ENCODE results near the gene RAB15.

Gene RAB15

DNA sequence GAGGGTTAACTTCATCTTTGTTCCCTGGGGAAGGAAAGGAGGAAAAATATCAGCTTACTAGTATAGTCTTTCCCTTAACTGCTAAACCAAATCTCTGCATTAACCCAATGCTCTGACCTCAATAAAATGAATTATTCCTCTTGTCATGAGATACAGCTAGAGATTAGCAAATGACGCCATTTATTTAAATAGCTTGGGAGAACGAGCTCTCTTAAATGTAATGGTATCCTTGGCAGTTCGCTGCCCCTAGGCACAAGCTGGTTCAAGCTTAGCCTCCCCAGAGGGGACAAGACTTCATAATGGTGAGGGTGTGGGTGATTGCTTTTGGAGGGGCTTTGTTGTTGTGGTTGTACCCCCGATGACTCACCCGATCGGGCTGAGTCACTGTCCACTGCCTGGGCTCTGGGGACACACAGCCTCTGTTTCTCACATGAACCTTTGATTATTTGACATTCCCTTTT, 34.2 kb upstream of the RAB15 start:
- no peaks in the 10 kb centered on the region for H3K9me3 ChIP-seq (ENCODE audit: control insufficient read depth, insufficient read depth, low read depth, low read length)
- H3K36me3 ChIP-seq (ENCODE audit: control insufficient read depth in 2 of 2, insufficient read depth in 1 of 2, low read length in 2 of 2), result peaks cover 0 to 3% of the 10 kb centered on the region in 2 experiments; a peak in 1 of 3 replicates
- H3K4me3 ChIP-seq (ENCODE audit: low read depth, low read length), result no peak overlapping the region
- ChIA-PET POLR2A (interaction anchor here (0.7 kb wide), 1 partner anchor 815 kb away, joined by 3 read pairs; no protein-coding TSS in a partner anchor), CTCF (interaction anchor here (0.5 to 2.0 kb wide), 2 partner anchors 14 to 926 kb away, joined by 3 to 11 read pairs; no protein-coding TSS in a partner anchor)
- H3K27ac ChIP-seq (ENCODE audit: extremely low read depth, low read depth, low read length), result no peak overlapping the region
- H3K4me1 ChIP-seq (ENCODE audit: control insufficient read depth, insufficient read depth, low read length), result peaks cover 13% of the 10 kb centered on the region
- TF ChIP-seq ZNF843 (tag by site-specific recombination; IDR thresholded peaks at IDR 0.05) (peak; percentile 70), HOXC10 (CRISPR knock-in tag; IDR thresholded peaks at IDR 0.05) (no peak), ZNF23 (tag by site-specific recombination; IDR thresholded peaks at IDR 0.05; ENCODE audit: borderline replicate concordance) (no peak), ZEB2 (tag by site-specific recombination; IDR thresholded peaks at IDR 0.05) (peak; percentile 68), GFI1B (tag by site-specific recombination; IDR thresholded peaks at IDR 0.05) (peak; percentile 66; the same call in 1 of the 2 replicates), ZXDB (tag by site-specific recombination; IDR thresholded peaks at IDR 0.05) (0 out of 2 replicates have a peak, but pooled peaks have one; percentile 28), ZNF341 (tag by site-specific recombination; IDR thresholded peaks at IDR 0.05; ENCODE audit: low read depth) (no peak), ZNF777 (tag by site-specific recombination; IDR thresholded peaks at IDR 0.05; ENCODE audit: borderline replicate concordance) (no peak), ZNF629 (tag by site-specific recombination; IDR thresholded peaks at IDR 0.05) (peak; percentile 85), ZNF677 (tag by site-specific recombination; IDR thresholded peaks at IDR 0.05) (no peak), BCL11A (tag by site-specific recombination; IDR thresholded peaks at IDR 0.05; ENCODE audit: low read depth) (no peak), ZNF146 (tag by site-specific recombination; IDR thresholded peaks at IDR 0.05) (no peak), WT1 (tag by site-specific recombination; IDR thresholded peaks at IDR 0.05) (peak; percentile 83), OSR2 (tag by site-specific recombination; IDR thresholded peaks at IDR 0.05) (0 out of 2 replicates have a peak, but pooled peaks have one; percentile 8), ZNF2 (tag by site-specific recombination; IDR thresholded peaks at IDR 0.05) (no peak), SP2 (tag by site-specific recombination; IDR thresholded peaks at IDR 0.05) (no peak), GLIS2 (tag by site-specific recombination; IDR thresholded peaks at IDR 0.05) (0 out of 2 replicates have a peak, but pooled peaks have one; percentile 18), SP7 (tag by site-specific recombination; IDR thresholded peaks at IDR 0.05) (peak; percentile 24; the same call in 1 of the 2 replicates)
- TF ChIP-seq, protein P1, sequence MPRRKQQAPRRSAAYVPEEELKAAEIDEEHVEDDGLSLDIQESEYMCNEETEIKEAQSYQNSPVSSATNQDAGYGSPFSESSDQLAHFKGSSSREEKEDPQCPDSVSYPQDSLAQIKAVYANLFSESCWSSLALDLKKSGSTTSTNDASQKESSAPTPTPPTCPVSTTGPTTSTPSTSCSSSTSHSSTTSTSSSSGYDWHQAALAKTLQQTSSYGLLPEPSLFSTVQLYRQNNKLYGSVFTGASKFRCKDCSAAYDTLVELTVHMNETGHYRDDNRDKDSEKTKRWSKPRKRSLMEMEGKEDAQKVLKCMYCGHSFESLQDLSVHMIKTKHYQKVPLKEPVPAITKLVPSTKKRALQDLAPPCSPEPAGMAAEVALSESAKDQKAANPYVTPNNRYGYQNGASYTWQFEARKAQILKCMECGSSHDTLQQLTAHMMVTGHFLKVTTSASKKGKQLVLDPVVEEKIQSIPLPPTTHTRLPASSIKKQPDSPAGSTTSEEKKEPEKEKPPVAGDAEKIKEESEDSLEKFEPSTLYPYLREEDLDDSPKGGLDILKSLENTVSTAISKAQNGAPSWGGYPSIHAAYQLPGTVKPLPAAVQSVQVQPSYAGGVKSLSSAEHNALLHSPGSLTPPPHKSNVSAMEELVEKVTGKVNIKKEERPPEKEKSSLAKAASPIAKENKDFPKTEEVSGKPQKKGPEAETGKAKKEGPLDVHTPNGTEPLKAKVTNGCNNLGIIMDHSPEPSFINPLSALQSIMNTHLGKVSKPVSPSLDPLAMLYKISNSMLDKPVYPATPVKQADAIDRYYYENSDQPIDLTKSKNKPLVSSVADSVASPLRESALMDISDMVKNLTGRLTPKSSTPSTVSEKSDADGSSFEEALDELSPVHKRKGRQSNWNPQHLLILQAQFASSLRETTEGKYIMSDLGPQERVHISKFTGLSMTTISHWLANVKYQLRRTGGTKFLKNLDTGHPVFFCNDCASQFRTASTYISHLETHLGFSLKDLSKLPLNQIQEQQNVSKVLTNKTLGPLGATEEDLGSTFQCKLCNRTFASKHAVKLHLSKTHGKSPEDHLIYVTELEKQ (tag by site-specific recombination; IDR thresholded peaks at IDR 0.05; ENCODE audit: borderline replicate concordance), result peak; percentile 33; the same call in 1 of the 2 replicates
- TF ChIP-seq, protein P2, sequence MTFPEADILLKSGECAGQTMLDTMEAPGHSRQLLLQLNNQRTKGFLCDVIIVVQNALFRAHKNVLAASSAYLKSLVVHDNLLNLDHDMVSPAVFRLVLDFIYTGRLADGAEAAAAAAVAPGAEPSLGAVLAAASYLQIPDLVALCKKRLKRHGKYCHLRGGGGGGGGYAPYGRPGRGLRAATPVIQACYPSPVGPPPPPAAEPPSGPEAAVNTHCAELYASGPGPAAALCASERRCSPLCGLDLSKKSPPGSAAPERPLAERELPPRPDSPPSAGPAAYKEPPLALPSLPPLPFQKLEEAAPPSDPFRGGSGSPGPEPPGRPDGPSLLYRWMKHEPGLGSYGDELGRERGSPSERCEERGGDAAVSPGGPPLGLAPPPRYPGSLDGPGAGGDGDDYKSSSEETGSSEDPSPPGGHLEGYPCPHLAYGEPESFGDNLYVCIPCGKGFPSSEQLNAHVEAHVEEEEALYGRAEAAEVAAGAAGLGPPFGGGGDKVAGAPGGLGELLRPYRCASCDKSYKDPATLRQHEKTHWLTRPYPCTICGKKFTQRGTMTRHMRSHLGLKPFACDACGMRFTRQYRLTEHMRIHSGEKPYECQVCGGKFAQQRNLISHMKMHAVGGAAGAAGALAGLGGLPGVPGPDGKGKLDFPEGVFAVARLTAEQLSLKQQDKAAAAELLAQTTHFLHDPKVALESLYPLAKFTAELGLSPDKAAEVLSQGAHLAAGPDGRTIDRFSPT (tag by site-specific recombination; IDR thresholded peaks at IDR 0.05), result peak; percentile 79
- TF ChIP-seq, protein P3, sequence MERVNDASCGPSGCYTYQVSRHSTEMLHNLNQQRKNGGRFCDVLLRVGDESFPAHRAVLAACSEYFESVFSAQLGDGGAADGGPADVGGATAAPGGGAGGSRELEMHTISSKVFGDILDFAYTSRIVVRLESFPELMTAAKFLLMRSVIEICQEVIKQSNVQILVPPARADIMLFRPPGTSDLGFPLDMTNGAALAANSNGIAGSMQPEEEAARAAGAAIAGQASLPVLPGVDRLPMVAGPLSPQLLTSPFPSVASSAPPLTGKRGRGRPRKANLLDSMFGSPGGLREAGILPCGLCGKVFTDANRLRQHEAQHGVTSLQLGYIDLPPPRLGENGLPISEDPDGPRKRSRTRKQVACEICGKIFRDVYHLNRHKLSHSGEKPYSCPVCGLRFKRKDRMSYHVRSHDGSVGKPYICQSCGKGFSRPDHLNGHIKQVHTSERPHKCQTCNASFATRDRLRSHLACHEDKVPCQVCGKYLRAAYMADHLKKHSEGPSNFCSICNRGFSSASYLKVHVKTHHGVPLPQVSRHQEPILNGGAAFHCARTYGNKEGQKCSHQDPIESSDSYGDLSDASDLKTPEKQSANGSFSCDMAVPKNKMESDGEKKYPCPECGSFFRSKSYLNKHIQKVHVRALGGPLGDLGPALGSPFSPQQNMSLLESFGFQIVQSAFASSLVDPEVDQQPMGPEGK (tag by site-specific recombination; IDR thresholded peaks at IDR 0.05), result peak; percentile 64
- TF ChIP-seq, protein P4, sequence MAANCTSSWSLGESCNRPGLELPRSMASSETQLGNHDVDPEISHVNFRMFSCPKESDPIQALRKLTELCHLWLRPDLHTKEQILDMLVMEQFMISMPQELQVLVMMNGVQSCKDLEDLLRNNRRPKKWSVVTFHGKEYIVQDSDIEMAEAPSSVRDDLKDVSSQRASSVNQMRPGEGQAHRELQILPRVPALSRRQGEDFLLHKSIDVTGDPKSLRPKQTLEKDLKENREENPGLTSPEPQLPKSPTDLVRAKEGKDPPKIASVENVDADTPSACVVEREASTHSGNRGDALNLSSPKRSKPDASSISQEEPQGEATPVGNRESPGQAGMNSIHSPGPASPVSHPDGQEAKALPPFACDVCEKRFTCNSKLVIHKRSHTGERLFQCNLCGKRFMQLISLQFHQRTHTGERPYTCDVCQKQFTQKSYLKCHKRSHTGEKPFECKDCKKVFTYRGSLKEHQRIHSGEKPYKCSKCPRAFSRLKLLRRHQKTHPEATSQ (tag by site-specific recombination; IDR thresholded peaks at IDR 0.05), result no peak
- TF ChIP-seq, protein P5, sequence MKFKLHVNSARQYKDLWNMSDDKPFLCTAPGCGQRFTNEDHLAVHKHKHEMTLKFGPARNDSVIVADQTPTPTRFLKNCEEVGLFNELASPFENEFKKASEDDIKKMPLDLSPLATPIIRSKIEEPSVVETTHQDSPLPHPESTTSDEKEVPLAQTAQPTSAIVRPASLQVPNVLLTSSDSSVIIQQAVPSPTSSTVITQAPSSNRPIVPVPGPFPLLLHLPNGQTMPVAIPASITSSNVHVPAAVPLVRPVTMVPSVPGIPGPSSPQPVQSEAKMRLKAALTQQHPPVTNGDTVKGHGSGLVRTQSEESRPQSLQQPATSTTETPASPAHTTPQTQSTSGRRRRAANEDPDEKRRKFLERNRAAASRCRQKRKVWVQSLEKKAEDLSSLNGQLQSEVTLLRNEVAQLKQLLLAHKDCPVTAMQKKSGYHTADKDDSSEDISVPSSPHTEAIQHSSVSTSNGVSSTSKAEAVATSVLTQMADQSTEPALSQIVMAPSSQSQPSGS (tag by site-specific recombination; IDR thresholded peaks at IDR 0.05; ENCODE audit: low read depth), result peak; percentile 66
- TF ChIP-seq, protein P6, sequence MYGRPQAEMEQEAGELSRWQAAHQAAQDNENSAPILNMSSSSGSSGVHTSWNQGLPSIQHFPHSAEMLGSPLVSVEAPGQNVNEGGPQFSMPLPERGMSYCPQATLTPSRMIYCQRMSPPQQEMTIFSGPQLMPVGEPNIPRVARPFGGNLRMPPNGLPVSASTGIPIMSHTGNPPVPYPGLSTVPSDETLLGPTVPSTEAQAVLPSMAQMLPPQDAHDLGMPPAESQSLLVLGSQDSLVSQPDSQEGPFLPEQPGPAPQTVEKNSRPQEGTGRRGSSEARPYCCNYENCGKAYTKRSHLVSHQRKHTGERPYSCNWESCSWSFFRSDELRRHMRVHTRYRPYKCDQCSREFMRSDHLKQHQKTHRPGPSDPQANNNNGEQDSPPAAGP (tag by site-specific recombination; IDR thresholded peaks at IDR 0.05), result peak; percentile 30; the same call in 1 of the 2 replicates
- TF ChIP-seq, protein P7, sequence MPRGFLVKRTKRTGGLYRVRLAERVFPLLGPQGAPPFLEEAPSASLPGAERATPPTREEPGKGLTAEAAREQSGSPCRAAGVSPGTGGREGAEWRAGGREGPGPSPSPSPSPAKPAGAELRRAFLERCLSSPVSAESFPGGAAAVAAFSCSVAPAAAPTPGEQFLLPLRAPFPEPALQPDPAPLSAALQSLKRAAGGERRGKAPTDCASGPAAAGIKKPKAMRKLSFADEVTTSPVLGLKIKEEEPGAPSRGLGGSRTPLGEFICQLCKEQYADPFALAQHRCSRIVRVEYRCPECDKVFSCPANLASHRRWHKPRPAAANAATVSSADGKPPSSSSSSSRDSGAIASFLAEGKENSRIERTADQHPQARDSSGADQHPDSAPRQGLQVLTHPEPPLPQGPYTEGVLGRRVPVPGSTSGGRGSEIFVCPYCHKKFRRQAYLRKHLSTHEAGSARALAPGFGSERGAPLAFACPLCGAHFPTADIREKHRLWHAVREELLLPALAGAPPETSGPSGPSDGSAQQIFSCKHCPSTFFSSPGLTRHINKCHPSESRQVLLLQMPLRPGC (tag by site-specific recombination; IDR thresholded peaks at IDR 0.05), result peak; percentile 62; the same call in 1 of the 2 replicates
